Measurements from ENCODE around the gene FOXRED2. TPM values are rescaled to one million over a fixed set of nuclear protein-coding genes. Genes with fewer than 3 reads are reported as not detected.

The FOXRED2 gene
- total RNA-seq: 4.4 and 7.0 TPM in 2 replicates

DNA sequence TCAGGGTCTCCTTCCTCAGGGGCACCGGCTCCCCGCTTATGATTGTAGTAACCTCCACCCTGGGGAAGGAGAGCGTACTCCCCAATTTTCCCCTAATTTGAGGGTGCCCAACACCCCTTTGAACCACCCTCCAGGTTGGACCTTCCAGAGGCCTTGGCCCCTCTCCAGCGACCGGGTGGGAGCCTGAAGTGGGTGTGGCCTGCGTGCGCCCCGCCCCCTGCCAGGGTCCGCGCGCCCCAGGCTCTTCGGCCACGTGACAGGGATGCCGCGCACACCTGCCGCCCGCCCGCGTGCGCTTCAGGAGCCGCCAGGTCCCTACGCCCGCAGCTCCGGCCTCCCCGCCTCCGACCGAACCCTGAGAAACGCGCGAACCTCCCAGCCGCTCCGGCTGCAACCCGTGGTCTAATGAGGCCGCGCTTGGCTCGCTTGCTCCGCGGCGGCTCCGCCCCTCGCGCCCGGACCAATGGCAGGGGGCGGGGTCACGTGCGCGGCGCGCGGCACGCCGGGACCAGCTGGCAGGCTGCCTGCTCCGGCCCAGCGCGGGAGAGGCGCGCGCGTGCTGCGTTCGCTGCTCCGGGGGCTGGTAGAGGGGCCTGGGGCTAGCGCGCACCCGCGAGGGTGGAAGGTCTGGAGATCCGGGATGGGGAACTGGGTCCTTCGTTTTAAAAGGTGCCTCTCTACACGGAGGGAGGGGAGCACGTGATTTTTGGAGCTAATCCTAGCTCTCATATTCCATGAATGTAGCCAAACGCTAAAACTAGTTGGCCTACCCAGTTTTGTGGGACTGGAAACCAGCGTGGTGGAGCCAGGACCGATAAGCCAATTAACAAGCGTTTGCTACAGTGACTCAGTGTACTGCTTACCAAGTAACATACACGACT, at the start of gene FOXRED2:
TSS of gene FOXRED2 (minus strand) at position 404 of the 881 bp plus-strand sequence. CDS start 618 bp downstream, outside the sequence.

GRCh38 chr22:36528795-36529751, 22.2 kb upstream of the FOXRED2 start, which contains the start of gene EIF3D:
EIF3D (minus strand) TSS chr22:36529166; CDS start chr22:36526121, 3,045 bp downstream.

GRCh38 chr22:36481393-36482168, 25.3 kb downstream of the FOXRED2 start, which contains the start of gene TXN2:
TXN2 (minus strand) TSS chr22:36481640; CDS start chr22:36480837, 803 bp downstream.

Other genes starting within 250 kb of the FOXRED2 start
- 586 and 1,008 TPM in 2 replicates for gene MYH9, start 119.1 kb downstream of the FOXRED2 start, total RNA-seq
- 18.1 and 20.6 TPM in 2 replicates for gene TXN2, start 25.4 kb downstream of the FOXRED2 start, total RNA-seq
- 407 and 487 TPM in 2 replicates for gene EIF3D, start 22.1 kb upstream of the FOXRED2 start, total RNA-seq
- gene CACNG2, start 196.7 kb upstream of the FOXRED2 start, total RNA-seq: not detected in 2 replicates